Natural killer cell treated with Interleukin-12 subunit alpha and Interleukin-12 subunit beta and Interleukin-15 and Interleukin-18, amount 100 ng/mL, for 72 hours (primary cell): ENCODE data around the gene TRAPPC10. TPM values are rescaled to one million over a fixed set of nuclear protein-coding genes. Genes with fewer than 3 reads are reported as not detected.
"Not testable (repeated sequence)": the region's sequence is repeated elsewhere in the genome, so short reads cannot be mapped to it uniquely, and the experiment has no call there.

Source experiments
- ATAC-seq, 2 donors: fragments of 150-1000 bp; cut with Tn5 transposase in 1 of 2; sonication (Bioruptor Pico), chemical (Tn5 transposase) in 1 of 2; 2 replicates each; pipeline ENCODE4 v1.10.0; 2021
- DNase-seq: peaks from one replicate; pipeline ENCODE4 v3.0.0; 2022; ENCODE audit warnings: low spot score
- H3K27ac Mint-ChIP-seq, 2 donors: 1 replicate in 1 of 2; 2 replicates in 1 of 2; pipeline ENCODE4 v1.8.0; 2022; ENCODE audit warnings: mixed read lengths in 2 of 2, mild to moderate bottlenecking in 1 of 2, moderate library complexity in 1 of 2
- H3K27me3 Mint-ChIP-seq, 2 donors: 1 replicate in 1 of 2; 2 replicates in 1 of 2; pipeline ENCODE4 v1.8.0; 2022; ENCODE audit warnings: mixed read lengths in 2 of 2
- H3K36me3 Mint-ChIP-seq: one replicate; pipeline ENCODE4 v1.8.0; 2022; ENCODE audit warnings: mixed read lengths
- H3K4me1 Mint-ChIP-seq, 2 donors: 1 replicate in 1 of 2; 2 replicates in 1 of 2; pipeline ENCODE4 v1.8.0; 2022; ENCODE audit warnings: low read depth in 2 of 2, mixed read lengths in 2 of 2, mild to moderate bottlenecking in 1 of 2
- H3K4me3 Mint-ChIP-seq: one replicate; pipeline ENCODE4 v1.8.0; 2022; ENCODE audit warnings: mixed read lengths
- H3K9me3 Mint-ChIP-seq: 2 replicates; pipeline ENCODE4 v1.8.0; 2022; ENCODE audit warnings: mixed read lengths
- total RNA-seq, 2 donors: library from RNA; stranded (reverse); gene quantifications; one replicate each; pipeline ENCODE4 v1.2.3, GENCODE V29; 2022

The TRAPPC10 gene
- total RNA-seq, 2 donors from 2014 or later, result 90.3 to 148 TPM

- ATAC-seq (no peak), DNase-seq (no peak)
- H3K4me3 Mint-ChIP-seq, result no peak overlapping the region
- no peaks in the 10 kb centered on the region for H3K27me3 Mint-ChIP-seq
- H3K4me1 Mint-ChIP-seq, result peaks cover 32 to 36% of the 10 kb centered on the region in 2 donors
- peaks cover 36% of the 10 kb centered on the region for H3K36me3 Mint-ChIP-seq
- H3K27ac Mint-ChIP-seq, result peak overlapping the region in 1 of 2 donors; percentile 24
- no peaks in the 10 kb centered on the region for H3K9me3 Mint-ChIP-seq
Observed at GRCh38 chr21:44092211-44092610, 80.1 kb downstream of the TRAPPC10 start.

- ATAC-seq, result no peak
- DNase-seq, result no peak
- Mint-ChIP-seq H3K27me3 (no peaks in the 10 kb centered on the region), H3K9me3 (no peaks in the 10 kb centered on the region), H3K4me3 (no peak overlapping the region), H3K36me3 (peaks cover 29% of the 10 kb centered on the region), H3K4me1 (peaks cover 18 to 24% of the 10 kb centered on the region in 2 donors), H3K27ac (peak overlapping the region; percentile 35 to 66)
Observed at GRCh38 chr21:44093761-44094160, 81.7 kb downstream of the TRAPPC10 start.

DNA sequence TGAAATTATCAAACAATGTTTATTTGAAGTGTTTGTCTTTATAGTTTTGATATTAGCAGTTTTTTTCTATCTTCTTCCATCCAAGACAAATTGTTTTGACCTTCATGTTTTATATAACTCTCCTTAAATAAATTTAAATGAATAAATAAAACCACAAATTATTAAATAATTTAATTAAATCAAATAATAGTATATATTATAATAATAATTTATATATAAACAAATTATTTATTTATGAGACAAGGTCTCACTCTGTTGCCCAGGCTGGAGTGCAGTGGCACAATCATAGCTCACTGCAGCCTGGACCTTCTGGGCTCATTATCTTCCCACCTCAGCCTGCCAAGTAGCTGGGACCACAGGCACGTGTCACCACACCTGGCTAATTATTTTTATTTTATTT is 82.7 kb downstream of the TRAPPC10 start:
- DNase-seq, result no peak
- Mint-ChIP-seq H3K36me3 (peaks cover 18% of the 10 kb centered on the region), H3K27ac (peak overlapping the region; percentile 35 to 66), H3K4me3 (no peak overlapping the region), H3K9me3 (no peaks in the 10 kb centered on the region), H3K27me3 (no peaks in the 10 kb centered on the region), H3K4me1 (peaks cover 7 to 13% of the 10 kb centered on the region in 2 donors)
- ATAC-seq, result no peak

DNA sequence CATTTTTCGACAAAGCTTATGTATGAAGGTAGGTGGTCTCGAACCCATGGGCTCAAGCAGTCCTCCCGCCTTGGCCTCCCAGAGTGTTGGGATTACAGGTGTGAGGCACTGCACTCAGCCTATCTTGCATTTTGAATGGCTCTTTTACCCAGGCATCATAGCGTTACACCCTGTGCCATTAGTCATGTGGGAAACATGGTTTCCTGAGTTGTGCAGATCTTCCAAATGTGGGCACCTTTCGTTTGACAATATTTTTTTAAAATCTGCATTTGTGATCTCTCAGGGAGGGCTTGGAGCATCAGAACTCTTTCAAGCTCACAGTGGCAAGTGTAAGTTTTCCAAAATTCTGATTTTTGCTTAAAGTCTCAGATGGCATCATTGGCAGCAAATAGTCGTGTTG is 86.4 kb downstream of the TRAPPC10 start:
- H3K4me1 Mint-ChIP-seq, H3K4me3 Mint-ChIP-seq, DNase-seq, H3K36me3 Mint-ChIP-seq, H3K27ac Mint-ChIP-seq, H3K9me3 Mint-ChIP-seq, H3K27me3 Mint-ChIP-seq, ATAC-seq: not testable (repeated sequence)

DNA sequence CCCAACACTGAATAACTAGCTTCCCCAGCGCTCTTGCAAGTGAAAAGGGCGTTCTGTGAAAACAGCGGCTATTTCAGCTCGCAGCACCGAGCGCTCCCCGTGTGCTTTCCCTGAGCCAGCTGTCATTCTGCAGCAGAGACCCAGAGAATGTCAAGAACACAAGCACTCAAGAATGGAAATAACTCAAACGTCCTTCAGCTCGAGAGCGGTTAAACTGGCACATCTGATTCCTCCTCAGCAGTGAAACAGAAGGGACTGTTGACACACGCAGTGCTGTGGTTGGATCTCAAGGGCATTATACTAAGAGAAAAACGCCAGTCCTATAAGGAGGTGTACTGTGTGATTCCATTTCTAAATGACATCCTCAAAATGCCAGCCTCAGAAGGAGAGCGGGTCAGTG is 86.9 kb downstream of the TRAPPC10 start:
- DNase-seq, H3K36me3 Mint-ChIP-seq, H3K27ac Mint-ChIP-seq, H3K4me1 Mint-ChIP-seq, H3K9me3 Mint-ChIP-seq, H3K27me3 Mint-ChIP-seq, ATAC-seq, H3K4me3 Mint-ChIP-seq: not testable (repeated sequence)

- not testable (repeated sequence) for H3K9me3 Mint-ChIP-seq, H3K4me1 Mint-ChIP-seq, H3K27ac Mint-ChIP-seq, H3K27me3 Mint-ChIP-seq, H3K36me3 Mint-ChIP-seq
- H3K4me3 Mint-ChIP-seq, result peak within 1 kb of the TSS; percentile 34
- ATAC-seq, result peak; percentile 96 to 98
- DNase-seq, result peak; percentile 69
Observed at GRCh38 chr21:44107026-44107501, 95.0 kb downstream of the TRAPPC10 start, which contains the start of gene PWP2. Gene PWP2 (plus strand): TSS chr21:44107399. CDS start chr21:44107417, 18 bp downstream.

- H3K27ac Mint-ChIP-seq, DNase-seq, H3K36me3 Mint-ChIP-seq, H3K27me3 Mint-ChIP-seq, H3K9me3 Mint-ChIP-seq, H3K4me1 Mint-ChIP-seq: not testable (repeated sequence)
- H3K4me3 Mint-ChIP-seq, result peak overlapping the region; percentile 34
- peak; percentile 36 to 60 for ATAC-seq
Observed at GRCh38 chr21:44107589-44107988, 95.5 kb downstream of the TRAPPC10 start.

DNA sequence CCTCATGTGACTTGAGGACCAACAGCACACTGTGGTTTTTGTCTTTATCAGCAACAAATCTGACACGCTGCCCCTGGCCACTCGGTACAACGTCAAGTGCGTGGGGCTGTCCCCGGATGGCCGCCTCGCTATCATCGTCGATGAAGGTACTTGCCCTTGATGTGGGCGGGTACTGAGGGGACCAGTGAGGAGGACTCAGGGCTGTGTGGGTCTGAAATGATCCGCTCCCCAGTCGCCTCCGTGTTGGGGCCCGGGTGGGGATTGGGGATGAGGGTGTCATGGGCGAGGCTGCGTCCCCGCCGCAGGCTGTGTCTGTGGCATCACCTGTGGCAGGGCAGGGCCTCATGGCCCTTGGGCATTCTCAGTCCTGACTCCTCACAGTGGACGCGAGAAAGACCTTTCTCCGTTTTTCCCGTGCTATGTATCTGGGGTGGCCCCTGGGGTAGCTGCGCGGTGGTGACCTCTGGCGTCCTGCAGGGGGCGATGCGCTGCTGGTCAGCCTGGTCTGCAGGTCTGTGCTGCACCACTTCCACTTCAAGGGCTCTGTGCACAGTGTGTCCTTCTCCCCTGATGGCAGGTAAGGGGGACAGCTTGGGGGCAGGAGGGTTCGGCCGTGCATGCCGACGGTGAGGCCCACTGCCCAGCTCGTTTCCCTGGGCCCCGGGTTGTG is 101.7 kb downstream of the TRAPPC10 start:
- not testable (repeated sequence) for H3K9me3 Mint-ChIP-seq, DNase-seq, H3K27me3 Mint-ChIP-seq, H3K36me3 Mint-ChIP-seq, H3K4me3 Mint-ChIP-seq, H3K27ac Mint-ChIP-seq, H3K4me1 Mint-ChIP-seq
- peak in 1 of 2 donors; percentile 45 for ATAC-seq

DNA sequence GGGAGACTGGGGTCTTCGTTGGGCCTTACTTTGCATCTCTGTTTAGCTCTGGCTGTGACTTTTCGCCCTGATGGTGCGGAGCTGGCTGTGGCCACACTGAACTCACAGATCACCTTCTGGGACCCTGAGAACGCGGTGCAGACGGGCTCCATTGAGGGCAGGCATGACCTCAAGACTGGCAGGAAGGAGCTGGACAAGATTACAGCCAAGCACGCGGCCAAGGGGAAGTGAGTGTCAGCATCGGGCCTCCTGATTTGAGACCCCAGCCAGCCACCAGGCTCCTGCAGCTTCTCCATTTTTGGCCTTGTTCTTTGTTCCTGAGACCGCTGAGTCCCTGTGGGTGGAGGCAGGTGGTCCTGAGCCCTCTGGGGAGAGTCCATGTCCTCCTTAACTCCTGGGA is 110.0 kb downstream of the TRAPPC10 start:
- not testable (repeated sequence) for H3K4me3 Mint-ChIP-seq, H3K27me3 Mint-ChIP-seq, H3K36me3 Mint-ChIP-seq

DNA sequence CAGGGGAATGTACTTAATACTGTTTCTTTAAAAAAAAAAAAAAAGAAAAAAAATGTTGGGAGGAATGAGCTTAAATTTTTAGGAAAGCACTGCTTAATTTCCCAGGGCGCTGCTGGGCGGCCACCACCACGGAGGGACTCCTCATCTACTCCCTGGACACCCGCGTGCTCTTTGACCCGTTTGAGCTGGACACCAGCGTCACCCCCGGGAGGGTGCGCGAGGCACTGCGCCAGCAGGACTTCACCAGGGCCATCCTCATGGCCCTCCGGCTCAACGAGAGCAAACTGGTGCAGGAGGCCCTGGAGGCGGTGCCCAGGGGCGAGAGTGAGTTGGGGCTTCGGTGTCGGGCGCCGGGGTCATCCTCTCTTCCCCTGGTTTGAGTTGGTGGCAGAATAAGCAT is 115.7 kb downstream of the TRAPPC10 start:
- H3K27me3 Mint-ChIP-seq, DNase-seq, H3K4me3 Mint-ChIP-seq, H3K36me3 Mint-ChIP-seq, H3K27ac Mint-ChIP-seq, ATAC-seq, H3K4me1 Mint-ChIP-seq, H3K9me3 Mint-ChIP-seq: not testable (repeated sequence)

More for the DNA sequence above, 110.0 kb downstream of the TRAPPC10 start:
- not testable (repeated sequence) for DNase-seq, H3K4me1 Mint-ChIP-seq, H3K27ac Mint-ChIP-seq, ATAC-seq, H3K9me3 Mint-ChIP-seq

GRCh38 chr21:44133715-44134057 is 121.6 kb downstream of the TRAPPC10 start:
- DNase-seq, ATAC-seq, H3K36me3 Mint-ChIP-seq, H3K4me3 Mint-ChIP-seq, H3K27ac Mint-ChIP-seq, H3K9me3 Mint-ChIP-seq, H3K4me1 Mint-ChIP-seq, H3K27me3 Mint-ChIP-seq: not testable (repeated sequence)

GRCh38 chr21:44134732-44135131 is 122.6 kb downstream of the TRAPPC10 start:
- H3K36me3 Mint-ChIP-seq, H3K4me3 Mint-ChIP-seq, H3K27me3 Mint-ChIP-seq, H3K4me1 Mint-ChIP-seq, H3K27ac Mint-ChIP-seq, H3K9me3 Mint-ChIP-seq, DNase-seq, ATAC-seq: not testable (repeated sequence)

- H3K4me1 Mint-ChIP-seq, H3K27me3 Mint-ChIP-seq, H3K4me3 Mint-ChIP-seq, DNase-seq, H3K27ac Mint-ChIP-seq, H3K9me3 Mint-ChIP-seq, H3K36me3 Mint-ChIP-seq: not testable (repeated sequence)
- ATAC-seq, result peak; percentile 64 to 79
Observed at GRCh38 chr21:44138039-44138438, 125.9 kb downstream of the TRAPPC10 start.

DNA sequence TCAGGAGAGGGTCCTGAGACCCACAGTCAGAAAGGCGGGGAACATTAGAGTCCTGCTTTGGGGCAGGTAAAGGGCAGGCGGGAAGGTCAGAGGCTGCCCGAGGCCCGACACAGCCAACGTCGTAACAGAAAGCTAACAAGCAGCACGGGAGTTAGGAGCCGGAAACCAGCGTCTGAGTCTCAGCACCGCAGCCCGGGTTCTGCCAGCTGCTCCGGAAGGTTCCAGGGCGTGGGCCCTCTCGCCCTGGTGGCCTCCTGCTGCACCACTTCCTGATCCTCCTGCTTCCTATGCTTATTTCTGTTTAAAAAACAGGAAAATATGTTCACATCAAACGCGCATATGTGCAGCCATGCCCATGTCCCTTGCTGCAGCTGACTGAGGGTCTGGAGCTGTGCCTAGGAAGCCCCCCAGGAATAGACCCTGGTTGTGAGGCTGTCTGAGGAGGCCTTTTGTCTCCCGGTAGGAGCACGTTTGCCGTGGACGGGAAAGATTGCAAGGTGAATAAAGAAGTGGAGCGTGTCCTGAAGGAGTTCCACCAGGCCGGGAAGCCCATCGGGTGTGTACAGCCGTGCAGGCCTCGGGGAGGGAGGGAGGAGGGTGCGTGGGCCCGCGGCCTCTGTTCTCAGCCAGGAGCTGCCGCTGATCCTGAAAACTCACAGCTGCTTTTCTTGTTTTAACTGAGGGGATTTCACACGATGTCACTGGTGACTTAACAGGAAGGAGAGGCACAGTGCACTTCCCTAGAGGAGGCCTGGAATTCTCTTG is 127.9 kb downstream of the TRAPPC10 start:
- not testable (repeated sequence) for H3K4me3 Mint-ChIP-seq, H3K36me3 Mint-ChIP-seq, H3K4me1 Mint-ChIP-seq, H3K27ac Mint-ChIP-seq, H3K9me3 Mint-ChIP-seq, H3K27me3 Mint-ChIP-seq, DNase-seq
- ATAC-seq, result peak in 1 of 2 donors; percentile 44
